DMS153 (cell line): ENCODE data around the gene MILR1.
"Not testable (repeated sequence)": the region's sequence is repeated elsewhere in the genome, so short reads cannot be mapped to it uniquely, and the experiment has no call there.

Experiments used
- DNase-seq: peaks from one replicate; lab custom pipeline; 2025; lab: John Stamatoyannopoulos, UW

MILR1 gene, protein sequence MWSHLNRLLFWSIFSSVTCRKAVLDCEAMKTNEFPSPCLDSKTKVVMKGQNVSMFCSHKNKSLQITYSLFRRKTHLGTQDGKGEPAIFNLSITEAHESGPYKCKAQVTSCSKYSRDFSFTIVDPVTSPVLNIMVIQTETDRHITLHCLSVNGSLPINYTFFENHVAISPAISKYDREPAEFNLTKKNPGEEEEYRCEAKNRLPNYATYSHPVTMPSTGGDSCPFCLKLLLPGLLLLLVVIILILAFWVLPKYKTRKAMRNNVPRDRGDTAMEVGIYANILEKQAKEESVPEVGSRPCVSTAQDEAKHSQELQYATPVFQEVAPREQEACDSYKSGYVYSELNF

DNA sequence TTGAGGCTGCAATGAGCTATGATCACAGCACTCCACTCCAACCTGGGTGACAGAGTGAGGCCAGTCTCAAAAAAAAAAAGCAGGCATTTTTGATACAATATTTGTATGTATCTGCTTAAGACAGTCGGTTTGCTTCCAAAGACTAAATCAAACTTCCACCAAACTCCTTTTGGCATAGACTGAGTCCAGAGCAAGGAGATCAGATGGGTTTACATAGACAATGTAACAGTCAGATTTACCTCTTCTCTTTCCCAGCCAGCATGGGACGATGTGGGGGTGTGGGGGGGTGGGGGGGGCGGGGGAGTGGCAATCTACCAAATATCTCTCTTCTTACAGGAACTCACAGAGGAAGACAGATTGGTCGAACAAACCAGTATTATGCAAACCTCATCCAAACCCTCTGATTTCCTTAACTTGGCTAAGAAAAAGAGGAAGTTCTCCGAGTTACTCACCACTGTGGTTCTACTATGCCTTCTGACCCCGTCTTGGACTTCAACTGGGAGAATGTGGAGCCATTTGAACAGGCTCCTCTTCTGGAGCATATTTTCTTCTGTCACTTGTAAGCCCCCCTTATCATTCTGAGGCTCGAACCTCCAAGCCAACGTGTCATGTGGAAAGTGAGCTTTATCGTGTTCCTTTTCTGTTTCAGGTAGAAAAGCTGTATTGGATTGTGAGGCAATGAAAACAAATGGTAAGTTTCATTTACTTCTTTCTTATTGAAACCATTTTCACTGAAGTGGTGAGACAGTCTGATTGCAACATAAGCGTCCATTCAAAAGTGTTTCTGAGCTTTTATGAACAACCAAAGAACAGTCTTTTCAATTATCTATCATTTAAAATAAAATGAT lies at the start of gene MILR1:
Gene MILR1, plus strand, starts transcription at position 451 of the 848 bp plus-strand sequence. Its CDS starts 54 bp downstream, at position 505.
- DNase-seq, result no peak

DNA sequence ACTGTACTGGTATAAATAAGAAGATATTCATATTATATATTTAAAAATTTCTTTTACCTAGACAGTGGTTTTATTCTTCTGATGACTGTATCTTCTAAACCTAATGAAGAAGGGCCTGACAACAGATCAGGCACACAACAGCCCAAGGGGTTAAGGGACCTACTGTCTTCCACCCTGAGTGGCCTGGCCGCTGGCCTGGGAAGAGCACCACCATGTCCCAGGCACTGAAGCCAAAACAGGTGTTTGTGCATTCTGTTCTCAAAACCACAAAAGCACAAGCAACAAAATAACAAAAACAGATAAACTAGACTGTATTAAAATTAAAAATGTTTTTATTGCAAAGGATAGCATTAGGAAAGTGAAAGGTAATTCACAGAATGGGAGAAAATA lies 49.2 kb upstream of the MILR1 start:
- DNase-seq, result no peak

DNA sequence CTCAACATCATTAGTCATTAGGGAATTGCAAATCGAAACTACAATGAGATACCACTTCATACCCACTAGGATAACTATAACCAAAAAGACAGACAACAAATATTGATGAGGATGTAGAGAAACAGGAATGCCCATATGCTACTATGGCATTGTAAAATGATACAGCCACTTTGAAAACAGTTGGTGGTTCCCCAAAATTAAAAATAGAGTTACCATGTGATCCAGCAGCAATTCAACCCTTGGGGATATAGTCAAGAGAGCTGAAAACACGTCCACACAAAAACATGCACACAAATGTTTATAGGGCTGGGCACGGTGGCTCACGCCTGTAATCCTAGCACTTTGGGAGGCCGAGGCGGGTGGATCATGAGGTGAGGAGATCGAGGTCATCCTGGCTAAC lies 48.3 kb upstream of the MILR1 start:
- no peak for DNase-seq

DNA sequence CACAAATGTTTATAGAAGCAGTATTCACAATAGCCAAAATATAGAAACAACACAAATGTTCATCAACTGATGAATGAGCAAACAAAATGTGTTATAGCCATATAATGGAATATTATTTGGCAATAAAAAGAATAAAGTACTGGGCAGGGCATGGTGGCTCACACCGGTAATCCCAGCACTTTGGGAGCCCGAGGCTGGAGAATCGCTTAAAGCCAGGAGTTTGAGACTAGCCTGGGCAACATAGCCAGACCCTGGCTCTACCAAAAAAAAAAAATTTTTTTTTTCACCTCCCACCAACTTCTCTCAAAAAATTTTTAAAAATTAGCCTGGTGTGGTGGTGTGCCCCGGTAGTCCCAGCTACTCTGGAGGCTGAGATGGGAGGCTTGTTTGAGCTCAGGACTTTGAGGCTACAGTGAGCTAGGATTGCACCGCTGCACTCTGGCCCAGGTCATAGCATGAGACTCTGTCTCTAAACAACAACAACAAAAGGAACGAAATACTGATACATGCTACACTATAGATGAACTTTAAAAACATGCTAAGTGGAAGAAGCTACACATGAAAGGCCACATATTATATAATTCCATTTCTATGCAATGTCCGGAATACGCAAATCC lies 47.6 kb upstream of the MILR1 start:
- no peak for DNase-seq

DNA sequence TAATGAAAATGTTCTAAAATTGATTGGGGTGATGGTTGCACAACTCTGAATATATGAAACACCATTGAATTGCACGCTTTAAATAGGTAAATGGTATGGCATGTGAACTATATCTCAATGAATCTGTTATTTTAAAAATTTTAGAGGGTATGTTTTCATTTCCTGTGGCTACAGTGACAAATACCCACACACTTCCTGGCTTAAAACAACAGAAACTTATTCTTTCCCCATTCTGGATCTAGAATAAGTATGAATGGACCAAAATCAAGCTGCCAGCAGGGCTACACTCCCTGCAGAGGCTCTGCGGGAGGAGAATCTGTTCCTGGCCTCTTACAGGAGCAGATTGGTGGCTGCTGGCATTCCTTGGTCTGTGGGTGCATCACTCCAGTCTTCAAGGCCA lies 47.0 kb upstream of the MILR1 start:
- no peak for DNase-seq

DNA sequence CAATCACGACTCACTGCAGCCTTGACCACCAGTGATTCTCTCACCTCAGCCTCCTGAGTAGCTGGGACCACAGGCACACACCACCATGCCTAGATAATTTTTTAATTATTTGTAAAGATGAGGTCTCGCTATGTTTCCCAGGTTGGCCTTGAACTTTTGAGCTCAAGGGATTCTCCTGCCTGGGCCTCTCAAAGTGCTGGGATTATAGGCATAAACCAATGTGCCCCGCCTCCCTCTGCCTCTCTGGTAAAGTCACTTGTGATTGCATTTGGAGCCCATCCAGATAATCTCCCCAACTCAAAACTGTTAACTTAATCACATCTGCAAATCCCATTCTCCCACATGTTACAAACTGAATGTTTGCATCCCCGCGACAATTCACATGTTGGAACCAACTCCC lies 46.4 kb upstream of the MILR1 start:
- no peak for DNase-seq

DNA sequence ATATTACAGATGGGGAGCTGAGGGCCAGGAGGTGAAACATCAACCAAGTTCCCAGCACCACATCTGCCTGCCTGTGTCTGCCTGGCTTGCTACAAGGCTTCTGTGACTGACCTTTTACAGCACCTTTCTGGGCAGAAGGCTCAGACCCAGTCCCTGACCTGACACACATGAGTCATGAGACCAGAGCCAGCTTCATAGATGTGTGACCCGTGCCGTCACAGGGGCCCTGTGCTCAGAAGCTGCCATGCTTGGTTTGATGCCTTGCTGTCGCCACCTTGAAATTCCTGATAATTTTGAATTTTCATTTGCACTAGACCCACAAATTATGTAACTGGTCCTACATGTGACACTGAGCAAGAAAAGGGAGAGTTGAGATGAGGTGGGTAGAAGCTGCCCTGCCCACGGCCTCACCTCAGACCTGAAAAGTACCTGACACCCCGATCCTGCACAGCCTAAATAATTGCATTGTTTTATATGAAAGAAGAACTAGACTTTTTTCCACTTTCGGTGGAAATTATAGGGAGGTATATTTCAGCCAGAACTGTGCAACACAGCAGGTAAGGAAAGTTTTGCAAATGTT lies 44.9 kb upstream of the MILR1 start:
- DNase-seq, result no peak

DNA sequence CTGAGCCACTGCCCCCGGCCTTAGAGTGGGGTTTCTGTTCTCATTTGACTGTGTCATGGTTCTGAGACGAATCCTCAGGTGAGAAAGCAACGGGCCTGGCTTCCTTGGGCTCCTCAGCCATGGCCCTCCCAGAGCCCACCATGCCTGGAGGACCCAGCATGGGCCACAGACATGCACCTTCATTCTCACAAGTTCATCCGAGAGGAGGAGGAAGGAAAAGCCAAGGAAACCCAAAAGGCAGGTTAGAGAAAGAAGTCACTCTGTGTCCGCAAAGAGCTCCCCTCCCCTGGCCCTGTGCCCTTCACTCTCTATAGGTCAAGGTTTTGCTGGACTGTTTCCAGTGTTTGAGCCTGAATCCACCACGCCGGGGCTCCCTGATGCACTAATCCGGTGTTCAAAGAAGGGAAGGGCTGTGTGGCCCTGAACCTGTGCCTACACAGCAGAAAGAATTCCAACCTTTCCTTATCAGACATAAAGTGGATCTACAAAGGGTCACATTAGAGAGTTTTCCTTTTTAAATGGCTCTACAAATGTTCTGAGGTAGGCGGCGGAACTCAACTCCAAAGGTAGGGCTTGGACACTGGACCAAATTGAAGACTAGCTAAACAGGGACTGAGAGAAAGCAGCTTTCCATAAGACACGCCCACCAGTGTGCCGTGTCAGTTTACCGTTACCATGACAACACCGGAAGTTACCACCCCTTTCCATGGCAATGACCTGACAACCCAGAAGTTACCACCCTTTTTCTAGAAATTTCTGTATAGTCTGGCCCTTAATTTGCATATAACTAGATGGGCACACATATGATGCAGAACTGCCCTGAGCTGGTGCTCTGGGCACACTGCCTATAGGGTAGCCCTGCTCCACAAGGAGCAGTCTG lies 42.4 kb upstream of the MILR1 start:
- DNase-seq, result no peak

DNA sequence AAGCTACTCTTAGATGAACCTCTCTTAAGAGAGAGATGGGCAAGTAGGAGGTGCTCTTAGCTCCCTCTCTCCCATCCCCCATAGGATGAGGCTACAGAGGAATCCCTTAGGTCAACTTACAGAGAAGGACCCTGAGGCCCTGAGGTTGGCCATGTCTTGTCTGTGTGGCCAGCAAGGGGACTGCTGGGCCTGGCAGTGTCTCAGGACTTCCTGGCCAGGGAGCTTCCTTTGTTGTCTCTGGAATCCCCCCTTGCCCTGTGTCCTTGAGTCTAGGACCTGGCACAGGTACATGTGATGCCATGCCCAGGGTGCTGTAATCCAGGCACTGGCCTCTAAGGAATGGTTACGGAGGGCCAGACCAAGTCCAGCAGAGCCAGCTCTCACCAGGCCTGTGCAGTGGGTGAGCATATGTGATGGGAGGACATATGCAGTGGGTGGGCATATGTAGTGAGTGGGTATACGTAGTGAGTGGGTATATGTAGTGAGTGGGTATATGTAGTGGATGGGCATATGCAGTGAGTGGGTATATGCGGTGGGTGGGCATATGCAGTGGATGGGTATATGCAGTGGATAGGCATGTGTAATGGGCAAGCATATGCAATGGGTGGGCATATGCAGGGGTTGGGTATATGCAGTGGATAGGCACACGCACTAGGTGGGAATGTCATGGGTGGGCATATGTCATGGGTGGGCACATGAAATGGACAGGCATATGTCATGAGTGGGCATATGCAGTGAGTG lies 38.0 kb upstream of the MILR1 start:
- no peak for DNase-seq

DNA sequence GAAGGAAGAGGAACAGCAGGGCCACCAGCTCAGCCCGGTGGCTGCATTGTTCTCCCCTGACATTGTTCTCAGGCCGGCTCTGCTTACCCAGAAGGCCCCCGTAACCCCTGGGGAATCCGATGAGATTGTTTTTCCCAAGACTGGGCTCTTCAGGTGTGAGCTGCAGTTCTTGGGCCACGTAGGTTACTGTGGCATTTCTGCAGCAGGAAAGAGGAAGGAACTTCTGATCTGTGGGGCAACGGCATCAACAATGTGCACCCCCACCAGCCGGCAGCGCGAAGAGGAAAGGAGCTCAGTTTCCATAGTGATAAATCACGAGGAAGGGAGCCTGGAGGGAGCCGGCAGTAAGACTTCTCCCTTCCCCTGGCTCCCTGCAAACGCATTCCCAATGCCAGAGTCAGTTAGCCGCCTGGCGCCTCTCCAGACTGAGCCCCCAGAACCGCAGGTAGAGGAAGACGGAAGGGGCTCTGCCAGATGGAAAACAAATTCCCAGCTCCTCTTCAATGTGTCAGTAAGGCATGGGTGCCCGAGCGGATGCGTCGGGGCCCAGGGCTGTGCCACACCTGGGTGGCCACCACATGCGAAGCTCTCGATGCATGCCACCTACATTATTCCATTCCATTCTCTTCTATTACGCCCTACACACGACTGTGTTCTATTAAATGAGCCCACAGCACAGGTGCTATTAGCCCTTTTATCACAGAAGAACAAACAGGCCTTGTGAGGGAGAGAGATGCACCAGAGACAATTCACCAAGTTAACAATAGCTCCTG lies 36.7 kb upstream of the MILR1 start:
- peak; percentile 59 for DNase-seq

DNA sequence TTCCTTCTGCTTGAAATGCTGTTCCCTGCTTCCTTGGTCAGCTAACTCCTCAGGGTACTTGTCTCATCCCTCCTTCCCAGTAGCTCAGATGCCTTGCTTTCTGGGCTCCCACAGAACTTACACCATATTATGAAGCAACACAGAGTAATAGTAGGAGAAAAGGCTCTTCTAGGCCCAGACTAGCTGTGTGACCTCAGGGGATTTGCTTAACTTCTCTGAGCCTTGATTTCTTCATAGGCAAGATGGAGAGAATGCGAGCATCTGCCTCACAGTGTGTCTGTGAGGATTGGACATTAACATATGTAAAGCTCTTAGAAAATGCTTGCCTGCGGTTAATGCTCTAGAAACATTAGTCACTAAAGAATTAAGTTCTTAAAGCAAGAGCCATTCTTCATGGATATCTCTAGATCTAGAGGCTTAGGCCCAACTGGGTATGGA lies 36.0 kb upstream of the MILR1 start:
- no peak for DNase-seq

DNA sequence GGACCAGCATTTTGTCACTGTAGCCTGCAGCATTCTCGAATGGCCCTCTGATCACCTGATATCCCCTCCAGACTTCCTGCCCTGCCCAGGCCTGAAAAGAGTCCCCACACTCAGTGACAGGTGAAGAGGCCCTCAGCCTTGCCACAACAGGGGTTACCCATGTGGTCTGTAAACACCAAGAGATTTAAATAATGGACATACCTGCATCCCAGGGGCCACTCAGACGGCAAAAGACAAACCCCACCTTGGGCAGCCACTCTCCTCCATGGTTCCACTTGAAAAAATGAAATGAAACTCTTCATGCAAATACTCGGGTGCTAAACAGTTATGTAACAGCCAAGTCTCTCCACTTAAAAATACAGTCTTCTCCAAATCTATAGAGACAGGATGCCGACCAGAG lies 35.4 kb upstream of the MILR1 start:
- DNase-seq, result no peak

DNA sequence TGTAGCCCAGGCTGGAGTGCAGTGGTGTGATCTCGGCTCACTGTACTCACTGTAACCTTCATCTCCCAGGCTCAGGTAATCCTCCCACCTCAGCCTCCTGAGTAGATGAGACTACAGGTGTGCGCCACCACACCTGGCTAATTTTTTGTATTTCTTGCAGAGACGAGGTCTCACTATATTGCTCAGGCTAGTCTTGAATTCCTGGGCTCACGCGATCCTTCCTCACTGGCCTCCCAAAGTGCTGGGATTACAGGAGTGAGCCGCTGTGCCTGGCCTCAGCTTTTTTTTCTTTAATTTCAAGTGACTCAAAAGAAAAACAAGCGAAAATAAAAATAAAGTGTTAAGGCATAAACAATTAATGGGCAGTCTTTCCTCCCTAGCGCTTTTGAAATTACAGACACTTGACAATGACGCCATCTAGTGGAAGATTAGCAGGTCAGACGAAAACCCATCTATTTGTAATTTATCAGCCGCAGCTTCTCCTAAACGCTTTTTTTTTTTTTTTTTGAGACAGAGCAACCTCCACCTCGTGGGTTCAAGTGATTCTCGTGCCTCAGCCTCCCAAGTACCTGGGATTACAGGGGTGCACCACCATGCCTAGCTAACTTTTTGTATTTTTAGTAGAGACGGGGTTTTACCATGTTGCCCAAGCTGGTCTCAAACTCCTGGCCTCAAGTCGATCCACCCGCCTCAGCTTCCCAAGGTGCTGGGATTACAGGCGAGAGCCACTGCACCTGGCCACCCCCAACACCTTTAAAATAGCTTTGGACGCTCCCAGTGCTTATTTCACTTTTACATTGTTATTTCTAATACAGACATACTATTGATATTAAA lies 30.2 kb upstream of the MILR1 start:
- DNase-seq, result peak; percentile 17

DNA sequence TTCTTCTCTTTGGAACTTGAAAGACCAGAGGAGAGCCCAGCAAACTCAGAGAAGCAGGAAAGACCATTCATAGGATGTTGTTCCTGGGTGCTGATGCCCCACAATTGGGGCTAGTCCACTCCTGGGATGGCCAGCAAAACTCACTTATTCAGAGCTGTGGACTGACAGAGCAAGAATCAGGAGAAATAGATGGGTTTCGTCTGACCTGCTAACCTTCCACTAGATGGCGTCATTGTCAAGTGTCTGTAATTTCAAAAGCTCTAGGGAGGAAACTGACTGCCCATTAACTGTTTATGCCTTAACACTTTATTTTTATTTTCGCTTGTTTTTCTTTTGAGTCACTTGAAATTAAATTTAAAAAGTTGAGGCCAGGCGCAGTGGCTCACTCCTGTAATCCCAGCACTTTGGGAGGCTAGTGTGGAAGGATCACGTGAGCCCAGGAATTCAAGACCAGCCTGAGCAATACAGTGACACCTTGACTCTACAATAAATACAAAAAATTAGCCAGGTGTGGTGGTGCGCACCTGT lies 28.7 kb upstream of the MILR1 start:
- DNase-seq, result peak; percentile 53

DNA sequence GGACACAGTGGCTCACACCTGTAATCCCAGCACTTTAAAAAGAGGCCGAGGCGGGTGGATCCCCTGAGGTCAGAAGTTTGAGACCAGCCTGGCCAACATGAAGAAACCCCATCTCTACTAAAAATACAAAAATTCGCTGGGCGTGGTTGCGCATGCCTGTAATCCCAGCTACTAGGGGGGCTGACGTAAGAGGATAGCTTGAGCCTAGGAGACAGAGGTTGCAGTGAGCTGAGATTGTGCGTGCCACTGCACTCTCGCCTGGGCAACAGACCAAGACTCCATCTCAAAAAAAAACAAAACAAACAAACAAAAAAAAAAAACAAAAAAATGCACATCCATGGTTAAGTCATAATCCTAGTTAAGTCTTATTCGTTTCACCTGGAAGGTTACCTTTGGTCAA lies 26.8 kb upstream of the MILR1 start:
- DNase-seq, result not testable (repeated sequence)

DNA sequence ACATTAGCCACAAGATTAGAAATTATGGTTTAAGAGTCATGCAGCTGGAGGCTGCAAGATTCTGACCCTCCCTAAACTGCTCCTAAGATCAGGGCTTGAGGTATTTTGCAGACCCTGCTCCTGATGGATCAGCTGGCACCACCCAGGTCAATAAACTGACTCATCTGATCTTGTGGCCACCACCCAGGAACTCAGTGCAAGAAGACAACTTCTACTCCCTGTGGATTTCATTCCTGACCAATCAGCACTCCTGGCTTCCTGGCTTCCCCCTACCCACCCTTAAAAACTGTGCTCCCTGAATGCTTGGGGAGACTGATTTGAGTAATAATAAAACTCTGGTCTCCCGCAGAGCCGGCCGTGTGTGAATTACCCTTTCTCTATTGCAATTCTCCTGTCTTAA lies 25.0 kb upstream of the MILR1 start:
- no peak for DNase-seq

DNA sequence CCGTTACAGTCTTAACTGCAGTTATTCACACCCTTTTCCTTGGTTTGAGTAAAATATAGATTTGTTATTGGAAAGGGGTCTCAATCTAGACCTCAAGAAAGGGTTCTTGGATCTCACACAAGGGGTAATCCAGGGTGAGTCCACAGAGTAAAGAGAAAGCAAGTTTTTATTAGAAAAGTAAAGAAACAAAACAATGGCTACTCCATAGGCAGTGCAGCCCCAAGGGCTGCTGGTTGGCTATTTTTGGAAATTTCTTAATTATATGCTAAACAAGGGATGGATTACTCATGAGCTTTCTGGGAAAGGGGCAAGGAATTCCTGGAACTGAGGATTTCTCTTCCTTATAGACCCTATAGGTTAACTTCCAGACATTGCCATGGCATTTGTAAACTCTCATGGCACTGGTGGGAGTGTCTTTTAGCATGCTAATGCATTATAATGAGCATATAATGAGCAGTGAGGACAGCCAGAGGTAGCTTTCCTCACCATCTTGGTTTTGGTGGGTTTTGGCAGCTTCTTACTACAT lies 24.5 kb upstream of the MILR1 start:
- DNase-seq, result no peak

DNA sequence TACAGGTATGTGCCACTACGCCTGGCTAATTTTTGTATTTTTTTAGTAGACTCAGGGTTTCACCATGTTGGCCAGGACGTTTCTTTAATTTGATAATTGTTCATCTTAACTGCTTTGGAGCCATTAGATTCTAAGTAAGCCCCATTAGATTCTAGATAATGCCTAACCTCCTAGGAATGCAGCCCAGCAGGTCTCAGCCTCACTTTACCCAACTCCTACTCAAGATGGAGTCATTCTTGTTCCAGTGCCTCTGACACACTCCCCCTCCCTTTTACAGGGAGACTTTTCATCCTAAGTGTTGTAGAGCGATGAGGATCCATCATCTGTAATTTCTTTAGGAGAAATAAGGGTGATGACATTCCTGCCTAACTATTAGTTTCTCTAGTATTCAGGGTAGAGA lies 23.7 kb upstream of the MILR1 start:
- DNase-seq, result no peak

DNA sequence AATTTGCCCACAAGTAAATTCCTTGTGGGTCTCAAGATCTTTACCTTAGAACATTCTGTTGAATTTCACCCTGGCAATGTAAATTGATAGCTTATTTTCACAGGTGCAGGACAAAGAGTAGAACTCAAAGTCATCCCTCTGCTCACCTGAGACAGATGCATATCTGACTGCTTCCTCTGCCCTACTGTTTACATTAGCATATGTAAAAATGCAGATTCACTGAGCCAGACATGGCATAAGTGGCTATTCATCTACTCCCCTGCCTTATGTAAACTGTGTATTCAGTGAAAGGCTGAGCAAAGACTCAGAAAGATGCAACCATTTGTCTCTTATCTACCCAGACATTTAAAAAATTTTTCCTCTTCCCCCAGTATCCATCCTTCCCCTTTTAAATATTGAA lies 22.3 kb upstream of the MILR1 start:
- DNase-seq, result peak; percentile 39
